GM10266 (cell line): ENCODE measurements around the gene RFLNA.

Experiments used
- DNase-seq: peaks from one replicate; pipeline ENCODE4 v3.0.0; 2012; ENCODE audit errors: extremely low spot score
- CTCF ChIP-seq: IDR thresholded peaks from 2 replicates; pipeline ENCODE4 v1.5.1; 2012; ENCODE audit warnings: mild to moderate bottlenecking, low read depth; ENCODE audit not compliant: control insufficient read depth, insufficient read depth; ENCODE audit errors: missing control alignments

The RFLNA gene

GRCh38 chr12:124328116-124328515 lies 33.2 kb downstream of the RFLNA start:
- TF ChIP-seq CTCF = no peak
- DNase-seq = no peak

GRCh38 chr12:124328636-124329035 lies 33.7 kb downstream of the RFLNA start:
- DNase-seq = no peak
- TF ChIP-seq CTCF = no peak

- DNase-seq = no peak
- no peak for TF ChIP-seq CTCF
Observed at GRCh38 chr12:124332058-124332672, 37.3 kb downstream of the RFLNA start.

GRCh38 chr12:124332900-124333299 lies 38.0 kb downstream of the RFLNA start:
- no peak for TF ChIP-seq CTCF
- DNase-seq = no peak

GRCh38 chr12:124333724-124334123 lies 38.8 kb downstream of the RFLNA start:
- DNase-seq = no peak
- TF ChIP-seq CTCF = no peak

GRCh38 chr12:124334266-124334665 lies 39.4 kb downstream of the RFLNA start:
- no peak for TF ChIP-seq CTCF
- no peak for DNase-seq

GRCh38 chr12:124334976-124335375 lies 40.1 kb downstream of the RFLNA start:
- TF ChIP-seq CTCF = no peak
- DNase-seq = no peak
